A549 (cell line): ENCODE results near the gene ATRN. TPM values are rescaled to one million over a fixed set of nuclear protein-coding genes. Genes with fewer than 3 reads are reported as not detected.

ENCODE experiments used
- ATAC-seq, 2 experiments: fragments of 200-7000 bp in 1 of 2; fragments of >200 bp in 1 of 2; cut with Nextera tagmentation in 1 of 2; cut with Tn5 transposase in 1 of 2; 3 replicates each; pipeline versions ENCODE4 v1.8.0 to v1.9.1; 2018 to 2020; ENCODE audit warnings: mild to moderate bottlenecking in 1 of 2, moderate library complexity in 1 of 2
- CTCF ChIA-PET: fragments of 300-600 bp; sonication (Branson Sonifier 250); formaldehyde crosslinking; extraction: SDS; loops from one replicate; lab custom pipeline; 2021; ENCODE audit warnings: antibody characterized with exemption, inconsistent platforms; lab: Yijun Ruan, JAX
- POLR2A ChIA-PET: fragments of 350-600 bp; formaldehyde crosslinking; extraction: SDS; loops from one replicate; lab custom pipeline; 2021; ENCODE audit warnings: antibody characterized with exemption, inconsistent platforms; lab: Yijun Ruan, JAX
- DNase-seq, 2 experiments: peaks; one replicate each; pipeline versions ENCODE4 v3.0.0 to v3.0.0-alpha.2; 2011 to 2016; ENCODE audit warnings: low read depth in 1 of 2, low spot score in 1 of 2
- FAIRE-seq: peaks from 2 replicates; lab custom pipeline; 2011; peaks lifted over from hg19 to GRCh38; lab: Jason Lieb, UNC
- H3K27ac ChIP-seq, 2 experiments: fragments of >200 bp; sonication (Bioruptor Twin); formaldehyde crosslinking; 3 replicates each; pipeline ENCODE4 v1.5.1; 2016 to 2017
- H3K4me1 ChIP-seq: fragments of >200 bp; sonication (Bioruptor Twin); formaldehyde crosslinking; 3 replicates; pipeline ENCODE4 v1.6.1; 2016
- H3K4me2 ChIP-seq: fragments of >200 bp; sonication (Bioruptor Twin); formaldehyde crosslinking; 3 replicates; pipeline ENCODE4 v1.6.1; 2016
- H3K4me3 ChIP-seq: fragments of >200 bp; sonication (Bioruptor Twin); formaldehyde crosslinking; 3 replicates; pipeline ENCODE4 v1.5.1; 2016
- H3K9me3 ChIP-seq: fragments of >200 bp; sonication (Bioruptor Twin); formaldehyde crosslinking; 3 replicates; pipeline ENCODE4 v1.6.1; 2016
- CBX8 ChIP-seq: fragments of 200-600 bp; sonication (generic); IDR thresholded peaks from 2 replicates; pipeline ENCODE4 v1.6.1; 2016
- CHD2 ChIP-seq: fragments of 150-350 bp; IDR thresholded peaks from 2 replicates; pipeline ENCODE4 v1.6.1; 2014; ENCODE audit warnings: low read length; ENCODE audit not compliant: partially characterized antibody
- EHMT2 ChIP-seq: fragments of 200-600 bp; sonication (generic); IDR thresholded peaks from 2 replicates; pipeline ENCODE4 v1.6.1; 2016; ENCODE audit warnings: antibody characterized with exemption, low read depth, mild to moderate bottlenecking, moderate library complexity
- ELK1 ChIP-seq: fragments of 150-350 bp; IDR thresholded peaks from 2 replicates; pipeline ENCODE4 v1.6.1; 2014; ENCODE audit warnings: low read depth, mild to moderate bottlenecking, low read length
- EP300 ChIP-seq, 2 experiments: fragments of >200 bp; sonication (Bioruptor Twin); formaldehyde crosslinking; IDR thresholded peaks; 2 replicates in 1 of 2; 3 replicates in 1 of 2; pipeline ENCODE4 v1.6.1; 2016 to 2017
- ESRRA ChIP-seq: fragments of 150-350 bp; IDR thresholded peaks from 2 replicates; pipeline ENCODE4 v1.6.1; 2014; ENCODE audit warnings: mild to moderate bottlenecking, low read length, borderline replicate concordance
- FOSL2 ChIP-seq, 2 experiments: fragments of 450-650 bp in 1 of 2; fragments of >200 bp in 1 of 2; sonication (Bioruptor Twin) in 1 of 2; formaldehyde crosslinking; IDR thresholded peaks; 2 replicates each; pipeline versions ENCODE4 v1.5.0 to v1.6.1; 2016 to 2020; ENCODE audit warnings: mild to moderate bottlenecking in 1 of 2, moderate library complexity in 1 of 2
- FOXS1 ChIP-seq: fragments of 250-450 bp; sonication (Bioruptor Pico); IDR thresholded peaks from 2 replicates; pipeline ENCODE4 v1.5.0; 2020; ENCODE audit warnings: mild to moderate bottlenecking, moderate library complexity
- HES2 ChIP-seq: fragments of >200 bp; sonication (Bioruptor Twin); formaldehyde crosslinking; IDR thresholded peaks from 2 replicates; pipeline ENCODE4 v1.6.1; 2016
- MYC ChIP-seq: IDR thresholded peaks from 2 replicates; pipeline ENCODE4 v1.6.1; 2012; ENCODE audit warnings: mild to moderate bottlenecking, inconsistent platforms, low read length, improper control_type of control experiment, borderline replicate concordance
- NR3C1 ChIP-seq: fragments of >200 bp; sonication (Bioruptor Twin); formaldehyde crosslinking; IDR thresholded peaks from 3 replicates; pipeline ENCODE4 v1.6.1; 2017
- PBX3 ChIP-seq: IDR thresholded peaks from 2 replicates; pipeline ENCODE4 v1.6.1; 2012
- RARB ChIP-seq: fragments of 250-450 bp; sonication (Bioruptor Pico); IDR thresholded peaks from 2 replicates; pipeline ENCODE4 v1.8.0; 2021; ENCODE audit warnings: mild to moderate bottlenecking, moderate library complexity
- RNF2 ChIP-seq: fragments of 200-600 bp; sonication (generic); IDR thresholded peaks from 2 replicates; pipeline ENCODE4 v1.6.1; 2016; ENCODE audit warnings: low read depth, mild to moderate bottlenecking, antibody characterized with exemption, moderate library complexity, borderline replicate concordance
- TFCP2L1 ChIP-seq: fragments of 250-450 bp; sonication (Bioruptor Pico); IDR thresholded peaks from 2 replicates; pipeline ENCODE4 v1.5.0; 2021; ENCODE audit warnings: mild to moderate bottlenecking
- USF2 ChIP-seq: fragments of 450-650 bp; IDR thresholded peaks from 2 replicates; pipeline ENCODE4 v1.6.1; 2014; ENCODE audit warnings: antibody characterized with exemption
- ZFP36 ChIP-seq: fragments of 450-650 bp; IDR thresholded peaks from 2 replicates; pipeline ENCODE4 v1.6.1; 2014; ENCODE audit warnings: borderline replicate concordance; ENCODE audit not compliant: partially characterized antibody
- ZSCAN20 ChIP-seq: fragments of 250-450 bp; sonication (Bioruptor Pico); IDR thresholded peaks from 2 replicates; pipeline ENCODE4 v1.8.0; 2022; ENCODE audit warnings: mild to moderate bottlenecking, moderate library complexity
- WGBS: methylation state at CpG from one replicate; pipeline ENCODE4 v1.1.6; 2017; ENCODE audit errors: missing lambda C conversion rate; 5-methylcytosine and 5-hydroxymethylcytosine counted together
- polyA plus RNA-seq, 4 experiments: library from polyadenylated mRNA; depleted of rRNA in 3 of 4; stranded (reverse); fragments of >200 nt; fragmentation: RNase III in 1 of 4; extraction: RNeasy Plus Mini Kit Qiagen cat#74134 plus additional on column Dnase treatment in 1 of 4; gene quantifications; 2 replicates in 3 of 4; 3 replicates in 1 of 4; pipeline ENCODE4 v1.2.3, GENCODE V29; 2011 to 2017
- TF ChIP-seq, protein P1 (sequence below): fragments of 250-450 bp; sonication (Bioruptor Pico); IDR thresholded peaks from 2 replicates; pipeline ENCODE4 v1.5.0; 2021; ENCODE audit warnings: mild to moderate bottlenecking, moderate library complexity, borderline replicate concordance
- TF ChIP-seq, protein P2 (sequence below): fragments of 250-450 bp; sonication (Bioruptor Pico); IDR thresholded peaks from 2 replicates; pipeline ENCODE4 v1.5.0; 2020; ENCODE audit warnings: low read depth, mild to moderate bottlenecking, moderate library complexity

Gene ATRN
- polyA plus RNA-seq, 2 of the 4 experiments (the other 2 are of a cell fraction) = 21.3 to 58.7 TPM

GRCh38 chr20:3470627-3471396 lies at the start of gene ATRN (continued):
- TF ChIP-seq, protein P1, sequence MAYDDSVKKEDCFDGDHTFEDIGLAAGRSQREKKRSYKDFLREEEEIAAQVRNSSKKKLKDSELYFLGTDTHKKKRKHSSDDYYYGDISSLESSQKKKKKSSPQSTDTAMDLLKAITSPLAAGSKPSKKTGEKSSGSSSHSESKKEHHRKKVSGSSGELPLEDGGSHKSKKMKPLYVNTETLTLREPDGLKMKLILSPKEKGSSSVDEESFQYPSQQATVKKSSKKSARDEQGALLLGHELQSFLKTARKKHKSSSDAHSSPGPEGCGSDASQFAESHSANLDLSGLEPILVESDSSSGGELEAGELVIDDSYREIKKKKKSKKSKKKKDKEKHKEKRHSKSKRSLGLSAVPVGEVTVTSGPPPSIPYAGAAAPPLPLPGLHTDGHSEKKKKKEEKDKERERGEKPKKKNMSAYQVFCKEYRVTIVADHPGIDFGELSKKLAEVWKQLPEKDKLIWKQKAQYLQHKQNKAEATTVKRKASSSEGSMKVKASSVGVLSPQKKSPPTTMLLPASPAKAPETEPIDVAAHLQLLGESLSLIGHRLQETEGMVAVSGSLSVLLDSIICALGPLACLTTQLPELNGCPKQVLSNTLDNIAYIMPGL = no peak
- TF ChIP-seq RARB (CRISPR knock-in tag) = no peak
- no peak for TF ChIP-seq ESRRA

DNA sequence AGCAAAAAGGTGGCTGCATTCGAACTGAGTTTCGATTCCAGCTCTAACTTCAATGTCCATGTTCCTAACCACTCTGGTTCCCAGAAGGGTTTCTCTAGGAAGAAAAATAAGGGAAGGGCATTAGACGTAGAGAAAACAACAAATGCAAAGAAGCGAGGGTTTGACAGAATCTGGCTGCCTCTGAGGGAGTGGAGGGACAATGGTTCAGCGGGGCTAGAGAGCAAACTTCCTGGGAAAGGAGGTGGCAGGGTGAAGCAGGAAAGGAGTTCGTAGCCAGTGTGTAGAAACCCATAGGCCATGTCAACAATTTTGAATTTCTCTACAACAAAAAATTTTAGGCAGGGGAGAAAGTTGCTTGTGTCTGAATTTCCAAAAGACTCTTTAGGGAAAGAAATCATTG lies 48.8 kb upstream of the ATRN start:
- TF ChIP-seq RNF2 (no peak), CBX8 (no peak), ZFP36 (no peak), RARB (CRISPR knock-in tag) (no peak), FOXS1 (CRISPR knock-in tag) (no peak), EHMT2 (no peak), TFCP2L1 (CRISPR knock-in tag) (no peak), USF2 (no peak), NR3C1 (no peak), EP300 (IDR thresholded peaks at IDR 0.05) (no peak), FOSL2 (IDR thresholded peaks at IDR 0.05) (no peak), FOSL2 (CRISPR knock-in tag; IDR thresholded peaks at IDR 0.05) (no peak), ELK1 (no peak), MYC (no peak), CHD2 (no peak), PBX3 (no peak), HES2 (no peak), ZSCAN20 (no peak)
- TF ChIP-seq, protein P2, sequence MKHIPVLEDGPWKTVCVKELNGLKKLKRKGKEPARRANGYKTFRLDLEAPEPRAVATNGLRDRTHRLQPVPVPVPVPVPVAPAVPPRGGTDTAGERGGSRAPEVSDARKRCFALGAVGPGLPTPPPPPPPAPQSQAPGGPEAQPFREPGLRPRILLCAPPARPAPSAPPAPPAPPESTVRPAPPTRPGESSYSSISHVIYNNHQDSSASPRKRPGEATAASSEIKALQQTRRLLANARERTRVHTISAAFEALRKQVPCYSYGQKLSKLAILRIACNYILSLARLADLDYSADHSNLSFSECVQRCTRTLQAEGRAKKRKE = no peak
- Histone ChIP-seq H3K4me2 (no peak overlapping the region), H3K4me3 (no peak overlapping the region), H3K4me1 (no peaks in the 10 kb centered on the region), H3K27ac (no peak overlapping the region), H3K9me3 (no peaks in the 10 kb centered on the region)
- ATAC-seq (no peak), DNase-seq (no peak), FAIRE-seq (no peak)
- ChIA-PET CTCF (interaction anchor here (0.7 to 1.4 kb wide), 3 partner anchors 8 to 12 kb away, joined by 3 to 5 read pairs (median 3); no protein-coding TSS in a partner anchor), POLR2A (no interaction called here)
- WGBS = 75% methylated on average over 6 of the region's 6 CpGs
